Endodermal cell (in vitro differentiated cells): ENCODE data around the gene MTRFR. TPM values are rescaled to one million over a fixed set of nuclear protein-coding genes. Genes with fewer than 3 reads are reported as not detected.

Experiments
- DNase-seq: peaks from one replicate; pipeline ENCODE4 v3.0.0-alpha.2; 2017
- H3K27ac ChIP-seq: 2 replicates; pipeline ENCODE4 v1.5.1; 2013; ENCODE audit warnings: mild to moderate bottlenecking, low read depth, low read length, moderate library complexity
- H3K27me3 ChIP-seq: 2 replicates; pipeline ENCODE4 v1.6.1; 2013; ENCODE audit warnings: mild to moderate bottlenecking, low read length, moderate library complexity; ENCODE audit not compliant: insufficient read depth, control insufficient read depth, poor library complexity, severe bottlenecking
- H3K36me3 ChIP-seq: 2 replicates; pipeline ENCODE4 v1.7.0; 2013; ENCODE audit warnings: mild to moderate bottlenecking, low read length, moderate library complexity; ENCODE audit not compliant: control insufficient read depth, insufficient read depth
- H3K4me1 ChIP-seq: one replicate; pipeline ENCODE4 v1.7.0; 2013; ENCODE audit warnings: low read length; ENCODE audit not compliant: control insufficient read depth, insufficient read depth
- H3K4me3 ChIP-seq: 2 replicates; pipeline ENCODE4 v1.5.1; 2013; ENCODE audit warnings: mild to moderate bottlenecking, low read length, moderate library complexity
- H3K9ac ChIP-seq: 2 replicates; pipeline ENCODE4 v1.6.1; 2013; ENCODE audit warnings: mild to moderate bottlenecking, low read length, moderate library complexity; ENCODE audit not compliant: poor library complexity, severe bottlenecking; ENCODE audit errors: extremely low read depth
- H3K9me3 ChIP-seq: 2 replicates; pipeline ENCODE4 v1.6.1; 2013; ENCODE audit warnings: mild to moderate bottlenecking, low read length, moderate library complexity; ENCODE audit not compliant: control insufficient read depth
- H3K27ac Mint-ChIP-seq: 2 replicates; pipeline ENCODE4 v1.8.0; 2020; ENCODE audit warnings: mixed read lengths
- H3K27me3 Mint-ChIP-seq: 2 replicates; pipeline ENCODE4 v1.8.0; 2021; ENCODE audit warnings: mild to moderate bottlenecking, mixed read lengths; ENCODE audit not compliant: insufficient read depth
- H3K36me3 Mint-ChIP-seq: 2 replicates; pipeline ENCODE4 v1.8.0; 2020; ENCODE audit warnings: low read depth, mixed read lengths
- H3K4me1 Mint-ChIP-seq: 2 replicates; pipeline ENCODE4 v1.8.0; 2020; ENCODE audit warnings: mixed read lengths
- H3K4me3 Mint-ChIP-seq: 2 replicates; pipeline ENCODE4 v1.8.0; 2020; ENCODE audit warnings: mild to moderate bottlenecking, moderate library complexity, mixed read lengths
- H3K9me3 Mint-ChIP-seq: 2 replicates; pipeline ENCODE4 v1.8.0; 2020; ENCODE audit warnings: mild to moderate bottlenecking, mixed read lengths
- CTCF ChIP-seq: fragments of 200-600 bp; sonication (generic); conservative IDR thresholded peaks from 2 replicates; pipeline ENCODE4 v1.5.0; 2021; ENCODE audit warnings: antibody characterized with exemption, mild to moderate bottlenecking
- WGBS, 2 experiments: methylation state at CpG; one replicate each; pipeline versions ENCODE4 v1.1.5 to v1.1.7; 2013; ENCODE audit warnings: missing lambda C conversion rate in 2 of 2, mixed read lengths in 1 of 2; ENCODE audit not compliant: insufficient coverage in 1 of 2, insufficient read length in 1 of 2; 5-methylcytosine and 5-hydroxymethylcytosine counted together
- total RNA-seq, 2 donors: library from RNA; stranded (reverse); fragmentation: NEBNext Ultra II Directional in 1 of 2; extraction: Animal tissue kit (Norgen Biotek cat#: 25700) in 1 of 2; gene quantifications; 2 replicates in 1 of 2; 3 replicates in 1 of 2; pipeline ENCODE4 v1.2.1, GENCODE V29; 2021

MTRFR gene
- total RNA-seq, 2 donors from 2014 or later = 16.2 to 19.3 TPM

- H3K27ac Mint-ChIP-seq = no peak overlapping the region
- WGBS, 2 experiments = 89 to 100% methylated on average over 2 of the region's 2 CpGs
- no peak overlapping the region for H3K4me3 Mint-ChIP-seq
These were observed 47.7 kb downstream of the MTRFR start for GRCh38 chr12:123280971-123281370.

GRCh38 chr12:123282111-123282510 lies 48.9 kb downstream of the MTRFR start:
- H3K36me3 ChIP-seq = no peaks in the 10 kb centered on the region
- Mint-ChIP-seq H3K36me3 (no peaks in the 10 kb centered on the region), H3K27me3 (no peaks in the 10 kb centered on the region), H3K4me1 (no peaks in the 10 kb centered on the region), H3K27ac (no peak overlapping the region), H3K4me3 (no peak overlapping the region), H3K9me3 (no peaks in the 10 kb centered on the region)
- no peaks in the 10 kb centered on the region for H3K9me3 ChIP-seq
- peak; percentile 53 for DNase-seq
- WGBS, 2 experiments = 91 to 92% methylated on average over 8 to 10 of the region's 10 CpGs
- H3K4me3 ChIP-seq = no peak overlapping the region
- no peaks in the 10 kb centered on the region for H3K27me3 ChIP-seq
- no peak overlapping the region for H3K27ac ChIP-seq
- H3K4me1 ChIP-seq = no peaks in the 10 kb centered on the region
- H3K9ac ChIP-seq = no peak overlapping the region
- peak; percentile 42 for TF ChIP-seq CTCF

More at GRCh38 chr12:123280971-123281370, 47.7 kb downstream of the MTRFR start:
- no peak for TF ChIP-seq CTCF
- no peak for DNase-seq
- Histone ChIP-seq H3K9me3 (no peaks in the 10 kb centered on the region), H3K27me3 (no peaks in the 10 kb centered on the region), H3K27ac (no peak overlapping the region), H3K4me3 (no peak overlapping the region), H3K9ac (no peak overlapping the region), H3K4me1 (no peaks in the 10 kb centered on the region), H3K36me3 (no peaks in the 10 kb centered on the region)
- H3K9me3 Mint-ChIP-seq = no peaks in the 10 kb centered on the region
- no peaks in the 10 kb centered on the region for H3K27me3 Mint-ChIP-seq
- H3K36me3 Mint-ChIP-seq = no peaks in the 10 kb centered on the region
- no peaks in the 10 kb centered on the region for H3K4me1 Mint-ChIP-seq

- Mint-ChIP-seq H3K36me3 (no peaks in the 10 kb centered on the region), H3K27me3 (no peaks in the 10 kb centered on the region), H3K4me1 (no peaks in the 10 kb centered on the region), H3K4me3 (no peak overlapping the region), H3K27ac (no peak overlapping the region), H3K9me3 (no peaks in the 10 kb centered on the region)
- Histone ChIP-seq H3K36me3 (peaks cover 2% of the 10 kb centered on the region), H3K27ac (no peak overlapping the region), H3K9me3 (no peaks in the 10 kb centered on the region), H3K9ac (no peak overlapping the region), H3K4me3 (no peak overlapping the region), H3K27me3 (no peaks in the 10 kb centered on the region), H3K4me1 (no peaks in the 10 kb centered on the region)
- 92 to 94% methylated on average over 6 to 8 of the region's 8 CpGs for WGBS, 2 experiments
- no peak for DNase-seq
- TF ChIP-seq CTCF = no peak
These were observed 50.2 kb downstream of the MTRFR start for GRCh38 chr12:123283461-123283860.
